K562 (cell line): ENCODE results near the gene RIPOR2. TPM values are rescaled to one million over a fixed set of nuclear protein-coding genes. Genes with fewer than 3 reads are reported as not detected.
"Not testable (repeated sequence)": the region's sequence is repeated elsewhere in the genome, so short reads cannot be mapped to it uniquely, and the experiment has no call there.

ENCODE experiments used
- ATAC-seq: fragments of 200-7000 bp; cut with Tn5 transposase; 3 replicates; pipeline ENCODE4 v1.9.1; 2020; ENCODE audit warnings: moderate library complexity
- BruUV-seq: library from RNA; stranded (reverse); fragments of 400-500 nt; replicated peaks from 2 replicates; lab custom pipeline; 2021; lab: Mats Ljungman, UMichigan
- CTCF ChIA-PET: fragments of 300-600 bp; formaldehyde crosslinking; extraction: SDS; loops from one replicate; lab custom pipeline; 2021; ENCODE audit warnings: low intra/inter-chr PET ratio; lab: Yijun Ruan, JAX
- POLR2A ChIA-PET: fragments of 300-600, 350-650 bp; sonication (Branson Sonifier 250); formaldehyde crosslinking; extraction: SDS; loops from one replicate; lab custom pipeline; 2021; ENCODE audit warnings: antibody characterized with exemption, inconsistent platforms; lab: Yijun Ruan, JAX
- DNase-seq, 4 experiments: peaks; one replicate each; pipeline versions ENCODE4 v3.0.0 to v3.0.0-alpha.2; 2011 to 2018; ENCODE audit warnings: low spot score in 3 of 4, mixed read lengths in 3 of 4; ENCODE audit errors: extremely low read depth in 1 of 4
- FAIRE-seq: peaks from 2 replicates; lab custom pipeline; 2011; peaks lifted over from hg19 to GRCh38; lab: Jason Lieb, UNC
- H2AFZ ChIP-seq: 2 replicates; pipeline ENCODE4 v1.6.0; 2011; ENCODE audit warnings: low read depth, low read length, control low read depth, inconsistent platforms
- H3K27ac ChIP-seq: fragments of 200-600 bp; 3 replicates; pipeline ENCODE4 v1.8.0; 2011; ENCODE audit warnings: low read depth, mild to moderate bottlenecking, control low read depth, inconsistent platforms, low read length, moderate library complexity, mixed read lengths; ENCODE audit errors: extremely low read depth
- H3K27me3 ChIP-seq, 2 experiments: fragments of 300-600 bp in 1 of 2; 2 replicates in 1 of 2; 3 replicates in 1 of 2; pipeline versions ENCODE4 v1.6.0 to v1.8.0; 2011; ENCODE audit warnings: inconsistent platforms in 2 of 2, low read length in 2 of 2, mild to moderate bottlenecking in 1 of 2, mixed read lengths in 1 of 2, moderate library complexity in 1 of 2; ENCODE audit not compliant: control insufficient read depth in 2 of 2, insufficient read depth in 2 of 2
- H3K36me3 ChIP-seq: fragments of 300-600 bp; 3 replicates; pipeline ENCODE4 v1.8.0; 2011; ENCODE audit warnings: mild to moderate bottlenecking, low read length, inconsistent platforms; ENCODE audit not compliant: control insufficient read depth, insufficient read depth
- H3K4me1 ChIP-seq, 2 experiments: fragments of 200-600 bp in 1 of 2; replicated peaks in 1 of 2; 2 replicates in 1 of 2; 3 replicates in 1 of 2; pipeline versions ENCODE4 v1.5.1 to v1.8.0; 2011; ENCODE audit warnings: inconsistent platforms in 2 of 2, low read length in 2 of 2, mild to moderate bottlenecking in 1 of 2, mixed read lengths in 1 of 2, moderate library complexity in 1 of 2; ENCODE audit not compliant: control insufficient read depth in 2 of 2, insufficient read depth in 2 of 2
- H3K4me2 ChIP-seq: 2 replicates; pipeline ENCODE4 v1.6.1; 2011; ENCODE audit warnings: low read length, control low read depth, inconsistent platforms, mixed read lengths; ENCODE audit not compliant: insufficient read depth
- H3K4me3 ChIP-seq: fragments of 200-600 bp; sonication (generic), shearing (Covaris generic); 2 replicates; pipeline ENCODE4 v1.5.1; 2016; ENCODE audit warnings: control low read depth, inconsistent platforms
- H3K79me2 ChIP-seq: fragments of 200-600 bp; 3 replicates; pipeline ENCODE4 v1.8.0; 2011; ENCODE audit warnings: low read length, inconsistent platforms; ENCODE audit not compliant: control insufficient read depth, insufficient read depth
- H3K9ac ChIP-seq, 2 experiments: 2 replicates each; pipeline versions ENCODE4 v1.6.0 to v1.6.1; 2011; ENCODE audit warnings: low read depth in 2 of 2, low read length in 2 of 2, control low read depth in 1 of 2, inconsistent platforms in 1 of 2, mild to moderate bottlenecking in 1 of 2, mixed read lengths in 1 of 2; ENCODE audit not compliant: insufficient read depth in 1 of 2
- H3K9me1 ChIP-seq: one replicate; pipeline ENCODE4 v1.6.0; 2011; ENCODE audit warnings: inconsistent platforms, mild to moderate bottlenecking, low read length, moderate library complexity; ENCODE audit not compliant: control insufficient read depth, insufficient read depth
- H3K9me3 ChIP-seq: replicated peaks from 2 replicates; pipeline ENCODE4 v1.5.1; 2011; ENCODE audit warnings: low read depth, low read length, inconsistent platforms; ENCODE audit not compliant: control insufficient read depth, insufficient read depth
- H4K20me1 ChIP-seq: replicated peaks from 2 replicates; pipeline ENCODE4 v1.6.1; 2011; ENCODE audit warnings: low read length, inconsistent platforms, mixed read lengths; ENCODE audit not compliant: control insufficient read depth, insufficient read depth
- PATZ1 ChIP-seq: fragments of 250-450 bp; sonication (Bioruptor Pico); IDR thresholded peaks from 2 replicates; pipeline ENCODE4 v1.5.0; 2020; ENCODE audit warnings: mild to moderate bottlenecking, borderline replicate concordance
- WGBS: fragments of 100-300 bp; shearing (Covaris generic); methylation state at CpG from one replicate; pipeline ENCODE4 v1.1.6; 2016; ENCODE audit warnings: low coverage, mixed read lengths; ENCODE audit not compliant: insufficient coverage; ENCODE audit errors: missing lambda C conversion rate; 5-methylcytosine and 5-hydroxymethylcytosine counted together
- in situ Hi-C: fragments of 300-500 bp; cut with MboI; formaldehyde crosslinking; loops from 4 replicates; pipeline ENCODE4 v1.15.0; 2018; ENCODE audit warnings: inconsistent platforms, mixed read lengths
- intact Hi-C: fragments of 100-400 bp; cut with micrococcal nuclease; formaldehyde crosslinking; loops from 2 replicates; pipeline ENCODE4 v1.14.2; 2022
- polyA plus RNA-seq, 8 experiments: library from polyadenylated mRNA; depleted of rRNA in 4 of 8; stranded (reverse) in 5 of 8; unstranded in 3 of 8; fragments of >200 nt; fragmentation: Nextera tagmentation in 2 of 8; fragmentation: Illumina TruSeq in 1 of 8; extraction: Ambion mirVana in 2 of 8; extraction: Trizol in 1 of 8; gene quantifications; 2 replicates each; pipeline versions ENCODE4 v1.2.1 to v1.2.3, GENCODE V29; 2011 to 2014; ENCODE audit warnings: inconsistent platforms in 1 of 8, missing spikeins in 1 of 8
- total RNA-seq, 7 experiments: library from RNA; depleted of rRNA in 6 of 7; stranded (reverse); fragments of >200 nt in 6 of 7; fragmentation: Illumina TruSeq in 2 of 7; extraction: Trizol in 2 of 7; gene quantifications; 2 replicates each; pipeline versions ENCODE4 v1.2.1 to v1.2.3, GENCODE V29; 2011 to 2021; ENCODE audit warnings: low replicate concordance in 1 of 7

RIPOR2 gene
- total and polyA plus RNA-seq, 9 of the 15 experiments (the other 6 are each of a cell fraction or from before 2014, with no cell fraction given), result 0.04 to 1.0 (median 0.47) TPM; not detected in 2

GRCh38 chr6:24915641-24916040, 20.1 kb downstream of the RIPOR2 start:
- H3K9me3 ChIP-seq, result no peaks in the 10 kb centered on the region; the same call in 1 of the 2 replicates
- H3K9me1 ChIP-seq, result no peaks in the 10 kb centered on the region
- H3K9ac ChIP-seq, result no peak overlapping the region
- ChIA-PET CTCF (no interaction called here), POLR2A (no interaction called here)
- H3K36me3 ChIP-seq, result no peaks in the 10 kb centered on the region
- ATAC-seq, result no peak
- no peaks in the 10 kb centered on the region for H3K79me2 ChIP-seq
- H4K20me1 ChIP-seq, result 0 out of 2 replicates have a peak, but pooled peaks cover 3% of the 10 kb centered on the region
- FAIRE-seq, result no peak
- BruUV-seq, result no TSS peak
- WGBS, result 1% methylated on average over 5 of the region's 5 CpGs
- no peak overlapping the region for H3K4me2 ChIP-seq
- no peak overlapping the region for H2AFZ ChIP-seq
- no peak overlapping the region for H3K4me3 ChIP-seq
- H3K27me3 ChIP-seq, result peaks cover 26 to 41% of the 10 kb centered on the region in 2 experiments; a peak in 4 of 5 replicates
- peaks cover 0 to 2% of the 10 kb centered on the region in 2 experiments; a peak in 1 of 5 replicates for H3K4me1 ChIP-seq
- TF ChIP-seq PATZ1 (CRISPR knock-in tag), result no peak
- in situ Hi-C loops, result no loop called here
- intact Hi-C loops, result no loop called here
- no peak overlapping the region for H3K27ac ChIP-seq
- no peak for DNase-seq

DNA sequence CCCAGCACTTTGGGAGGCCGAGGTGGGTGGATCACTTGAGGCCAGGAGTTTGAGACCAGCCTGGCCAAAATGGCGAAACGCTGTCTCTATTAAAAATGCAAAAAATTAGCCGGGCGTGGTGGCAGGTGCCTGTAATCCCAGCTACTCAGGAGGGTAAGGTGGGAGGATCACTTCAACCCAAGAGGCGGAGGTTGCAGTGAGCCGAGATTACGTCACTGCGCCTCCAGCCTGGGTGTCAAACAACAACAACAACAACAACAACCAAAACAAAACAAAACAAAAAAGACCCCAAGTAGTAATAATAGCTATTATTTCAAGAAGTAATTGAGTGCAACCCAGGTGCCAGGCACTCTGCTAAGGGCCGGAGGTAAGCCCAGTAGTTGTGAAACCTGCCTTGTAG, 21.7 kb downstream of the RIPOR2 start:
- BruUV-seq, H2AFZ ChIP-seq, H3K9me3 ChIP-seq, H3K4me2 ChIP-seq, H3K36me3 ChIP-seq, H3K9ac ChIP-seq, H3K9me1 ChIP-seq, H4K20me1 ChIP-seq, ATAC-seq, CTCF ChIA-PET, H3K4me3 ChIP-seq, H3K4me1 ChIP-seq, DNase-seq, intact Hi-C loops, FAIRE-seq, H3K79me2 ChIP-seq, H3K27ac ChIP-seq, in situ Hi-C loops: not testable (repeated sequence)
- under 1% methylated on average over 10 of the region's 10 CpGs for WGBS
- POLR2A ChIA-PET, result interaction anchor here (0.7 to 2.7 kb wide), 4 partner anchors 9 to 31 kb away, joined by 3 to 5 read pairs (median 3); no protein-coding TSS in a partner anchor
- peaks cover 39 to 56% of the 10 kb centered on the region in 2 experiments for H3K27me3 ChIP-seq
